ENCODE results near the gene C19orf53. TPM values are rescaled to one million over a fixed set of nuclear protein-coding genes. Genes with fewer than 3 reads are reported as not detected.
"Not testable (repeated sequence)": the region's sequence is repeated elsewhere in the genome, so short reads cannot be mapped to it uniquely, and the experiment has no call there.

C19orf53 gene
- total RNA-seq, 1 donor from 2014 or later, result 91.3 TPM

- peak; percentile 74 for DNase-seq (ENCODE audit: low spot score)
Measured at GRCh38 chr19:13764101-13764807, 10.0 kb upstream of the C19orf53 start, which contains the start of gene MRI1. MRI1 (plus strand) TSS chr19:13764522; CDS start chr19:13764589, 67 bp downstream.

DNA sequence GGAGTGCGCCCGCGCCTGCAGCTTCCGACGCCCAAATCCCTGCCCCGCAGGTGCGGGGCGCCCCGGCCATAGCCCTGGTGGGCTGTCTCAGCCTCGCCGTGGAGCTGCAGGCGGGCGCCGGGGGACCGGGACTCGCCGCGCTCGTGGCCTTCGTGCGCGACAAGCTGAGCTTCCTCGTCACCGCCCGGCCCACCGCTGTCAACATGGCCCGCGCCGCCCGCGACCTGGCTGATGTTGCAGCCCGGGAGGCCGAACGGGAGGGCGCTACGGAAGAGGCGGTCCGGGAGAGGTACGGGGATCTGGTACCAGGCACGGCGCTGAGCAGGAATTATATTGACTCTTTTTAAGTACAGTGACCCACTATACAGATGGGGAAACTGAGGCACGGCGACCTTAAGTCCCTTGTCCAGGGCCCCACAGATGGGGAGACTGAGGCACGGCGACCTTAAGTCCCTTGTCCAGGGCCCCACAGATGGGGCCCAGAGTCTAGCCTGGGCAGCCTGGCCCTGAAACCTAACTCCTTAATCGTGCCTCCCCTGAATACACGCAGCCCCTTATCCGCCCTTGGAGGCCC lies 9.3 kb upstream of the C19orf53 start:
- no peak for DNase-seq (ENCODE audit: low spot score)

GRCh38 chr19:13765395-13766094 lies 8.7 kb upstream of the C19orf53 start:
- DNase-seq (ENCODE audit: low spot score), result no peak

DNA sequence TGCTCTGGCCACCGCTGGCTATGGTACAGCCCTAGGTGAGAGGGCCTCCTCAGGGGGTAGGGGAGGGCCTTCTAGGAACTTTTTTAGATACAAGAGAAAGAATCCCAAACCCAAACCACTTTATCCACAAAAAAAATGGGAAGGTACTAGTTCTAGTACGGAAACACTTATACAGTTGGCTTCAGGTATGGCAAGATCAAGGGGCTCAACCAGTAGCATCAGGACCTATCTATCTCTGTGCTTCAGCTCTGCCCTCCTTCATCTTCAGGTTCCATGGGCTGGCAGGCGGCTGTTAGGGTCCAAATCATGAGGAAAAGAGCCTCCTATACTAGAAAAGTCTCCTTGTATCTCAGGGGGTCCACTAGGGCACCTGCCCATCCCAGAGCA lies 8.2 kb upstream of the C19orf53 start:
- no peak for DNase-seq (ENCODE audit: low spot score)

DNA sequence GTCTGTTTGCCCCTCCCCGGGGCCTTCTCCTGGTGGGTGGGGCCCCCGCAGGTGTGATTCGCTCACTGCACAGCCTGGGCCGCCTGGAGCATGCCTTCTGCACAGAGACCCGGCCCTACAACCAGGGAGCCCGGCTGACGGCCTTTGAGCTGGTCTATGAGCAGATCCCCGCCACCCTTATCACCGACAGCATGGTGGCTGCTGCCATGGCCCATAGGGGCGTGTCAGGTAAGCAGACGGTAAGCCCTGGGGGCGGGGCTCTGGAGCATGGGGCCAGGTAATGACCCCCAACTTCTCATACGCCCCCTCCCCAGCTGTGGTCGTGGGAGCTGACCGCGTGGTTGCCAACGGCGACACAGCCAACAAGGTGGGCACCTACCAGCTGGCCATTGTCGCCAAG lies 5.7 kb upstream of the C19orf53 start:
- DNase-seq (ENCODE audit: low spot score), result no peak

DNA sequence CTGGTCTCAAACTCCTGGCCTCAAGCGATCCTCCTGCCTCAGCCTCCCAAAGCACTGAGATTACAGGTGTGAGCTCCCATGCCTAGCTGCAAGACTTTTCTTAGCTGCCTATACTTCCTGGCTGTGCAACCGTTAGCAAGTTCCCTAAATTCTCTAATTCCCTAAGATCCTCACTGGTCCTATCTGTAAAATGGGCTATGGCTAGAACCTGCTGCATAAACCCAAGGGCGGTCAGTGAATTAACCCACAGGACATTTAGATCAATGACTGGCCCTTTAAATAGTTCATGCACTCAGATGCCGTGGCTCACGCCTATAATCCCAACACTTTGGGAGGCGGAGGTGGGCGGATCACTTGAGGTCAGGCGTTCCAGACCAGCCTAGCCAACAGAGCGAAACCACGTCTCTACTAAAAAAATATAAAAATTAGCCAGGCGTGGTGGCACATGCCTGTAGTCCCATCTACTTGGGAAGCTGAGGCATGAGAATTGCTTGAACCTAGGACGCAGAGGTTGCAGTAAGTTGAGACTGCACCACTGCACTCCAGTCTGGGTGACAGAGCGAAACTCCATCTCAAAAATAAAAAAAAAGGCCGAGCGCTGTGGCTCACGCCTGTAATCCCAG lies 4.1 kb upstream of the C19orf53 start:
- DNase-seq (ENCODE audit: low spot score), result no peak

GRCh38 chr19:13778398-13778797 lies 4.1 kb downstream of the C19orf53 start:
- DNase-seq (ENCODE audit: low spot score), result no peak

DNA sequence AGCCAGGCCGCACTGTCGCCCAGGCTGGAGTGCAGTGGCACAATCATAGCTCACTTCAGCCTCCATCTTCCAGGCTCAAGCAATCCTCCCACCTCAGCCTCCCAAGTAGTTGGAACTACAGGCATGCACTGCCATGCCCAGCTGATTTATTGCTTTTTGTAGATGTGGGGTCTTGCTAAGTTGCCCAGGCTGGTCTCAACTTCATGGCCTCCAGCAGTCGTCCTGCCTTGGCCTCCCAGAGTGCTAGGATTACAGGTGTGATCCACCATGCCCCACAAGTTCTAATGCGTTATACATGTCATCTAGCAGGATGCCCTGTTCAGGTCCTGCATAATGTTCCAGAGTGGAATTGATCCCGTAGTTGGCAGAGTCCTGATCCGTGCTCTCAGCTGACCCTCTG lies 4.6 kb downstream of the C19orf53 start:
- no peak for DNase-seq (ENCODE audit: low spot score)

- not testable (repeated sequence) for DNase-seq (ENCODE audit: low spot score)
Measured at GRCh38 chr19:13779794-13780193, 5.5 kb downstream of the C19orf53 start.

DNA sequence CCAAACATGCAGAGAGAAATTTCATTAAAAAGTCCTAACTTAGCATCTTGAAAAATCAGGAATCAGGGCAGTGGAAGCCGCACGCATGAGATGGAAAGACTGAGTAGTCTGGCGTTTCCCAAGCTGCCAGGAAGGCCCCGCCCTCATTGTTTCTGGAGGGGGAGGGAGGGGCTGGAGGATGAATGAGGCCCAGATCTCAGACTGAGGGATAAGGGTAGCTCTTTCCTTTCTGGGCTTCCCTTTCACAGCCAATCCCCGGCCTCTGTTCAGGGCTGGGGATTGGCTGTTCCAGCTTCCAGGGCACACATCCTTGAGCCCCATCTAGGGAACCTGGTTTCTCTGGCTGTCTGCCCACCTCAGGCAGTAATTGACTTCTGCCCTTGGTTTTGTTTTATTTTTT lies 7.3 kb downstream of the C19orf53 start:
- DNase-seq (ENCODE audit: low spot score), result peak; percentile 59

DNA sequence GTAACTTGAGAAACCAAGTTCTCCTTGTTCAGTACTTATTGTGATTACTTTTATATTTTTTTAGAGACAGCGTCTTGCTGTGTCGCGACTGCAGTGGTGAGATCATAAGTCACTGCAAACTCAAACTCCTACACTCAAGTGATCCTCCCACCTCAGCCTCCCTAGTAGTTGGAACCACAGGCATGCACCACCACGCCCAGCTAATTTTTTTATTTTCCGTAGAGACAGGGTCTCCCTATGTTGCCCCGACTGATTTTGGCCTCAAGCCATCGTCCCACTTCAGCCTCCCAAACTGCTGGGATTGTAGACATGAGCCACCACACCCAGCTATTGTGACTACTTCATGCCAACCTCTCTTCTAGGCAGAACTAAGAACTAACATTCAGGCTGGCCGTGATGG lies 8.3 kb downstream of the C19orf53 start:
- DNase-seq (ENCODE audit: low spot score), result no peak

GRCh38 chr19:13783565-13784500 lies 9.6 kb downstream of the C19orf53 start:
- no peak for DNase-seq (ENCODE audit: low spot score)

DNA sequence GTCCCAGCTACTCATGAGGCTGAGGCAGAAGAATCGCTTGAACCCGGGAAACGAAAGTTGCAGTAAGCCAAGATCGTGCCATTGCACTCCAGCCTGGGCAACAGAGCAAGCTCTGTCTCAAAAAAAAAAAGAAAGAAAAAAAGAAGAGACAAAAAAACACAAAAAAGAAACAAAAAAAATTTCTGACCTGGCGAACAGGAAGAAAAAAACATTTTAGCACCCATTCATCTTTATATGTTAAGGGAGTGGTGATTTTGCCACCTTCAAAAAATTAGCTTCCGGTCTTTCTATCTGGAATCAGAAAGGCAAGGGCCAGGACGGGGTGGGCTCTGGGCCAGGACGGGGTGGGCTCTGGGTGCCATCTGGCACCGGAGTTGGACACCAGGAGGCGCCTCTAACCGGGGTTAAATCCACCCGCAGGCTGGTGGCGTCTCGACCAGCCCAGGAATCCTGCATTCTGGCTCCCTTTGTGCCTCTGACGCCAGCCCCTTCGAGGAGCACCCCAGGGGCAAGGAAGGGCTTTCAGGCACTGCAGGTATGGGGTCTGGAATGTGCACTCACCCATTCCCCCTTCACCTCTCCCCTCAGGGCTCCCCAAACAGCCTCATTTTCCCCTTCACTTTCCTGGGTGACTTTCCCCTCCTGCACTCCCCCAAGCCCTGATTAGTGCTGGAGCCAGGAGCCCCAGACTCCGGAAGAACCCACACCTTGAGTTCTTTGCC lies 10.6 kb downstream of the C19orf53 start:
- peak; percentile 77 for DNase-seq (ENCODE audit: low spot score)

DNA sequence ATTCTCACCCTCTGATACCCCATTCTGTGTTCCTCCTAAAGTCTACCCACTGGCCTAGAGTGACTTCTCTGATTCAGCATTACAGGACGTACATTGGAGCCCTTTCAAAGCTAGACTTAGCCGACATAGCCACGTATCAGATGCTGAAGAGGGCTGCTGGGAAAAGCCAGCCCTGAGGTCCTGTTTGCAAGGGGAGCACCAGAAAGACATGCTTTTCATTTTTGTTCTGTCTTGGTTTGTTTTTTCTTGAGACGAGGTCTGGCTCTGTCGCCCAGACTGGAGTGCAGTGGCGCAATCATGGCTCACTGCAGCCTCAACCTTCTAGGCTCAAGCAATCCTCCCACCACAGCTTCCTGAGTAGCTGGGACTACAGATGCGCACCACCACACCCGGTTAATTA lies 14.7 kb downstream of the C19orf53 start:
- DNase-seq (ENCODE audit: low spot score), result peak; percentile 33

- no peak for DNase-seq (ENCODE audit: low spot score)
Measured at GRCh38 chr19:13790354-13790753, 16.1 kb downstream of the C19orf53 start.

DNA sequence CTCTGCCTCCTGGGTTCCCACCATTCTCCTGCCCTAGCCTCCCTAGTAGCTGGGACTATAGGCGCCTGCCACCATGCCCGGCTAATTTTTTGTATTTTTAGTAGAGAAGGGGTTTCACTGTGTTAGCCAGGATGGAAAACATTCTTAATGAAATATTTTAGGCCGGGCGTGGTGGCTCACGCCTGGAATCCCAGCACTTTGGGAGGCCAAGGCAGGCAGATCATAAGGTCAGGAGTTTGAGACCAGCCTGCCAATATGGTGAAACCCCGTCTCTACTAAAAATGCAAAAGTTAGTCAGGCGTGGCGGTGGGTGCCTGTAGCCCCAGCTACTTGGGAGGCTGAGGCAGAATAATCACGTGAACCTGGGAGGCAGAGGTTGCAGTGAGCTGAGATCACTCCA lies 19.1 kb downstream of the C19orf53 start:
- DNase-seq (ENCODE audit: low spot score), result not testable (repeated sequence)

GRCh38 chr19:13794398-13794756 lies 20.1 kb downstream of the C19orf53 start:
- peak; percentile 88 for DNase-seq (ENCODE audit: low spot score)

DNA sequence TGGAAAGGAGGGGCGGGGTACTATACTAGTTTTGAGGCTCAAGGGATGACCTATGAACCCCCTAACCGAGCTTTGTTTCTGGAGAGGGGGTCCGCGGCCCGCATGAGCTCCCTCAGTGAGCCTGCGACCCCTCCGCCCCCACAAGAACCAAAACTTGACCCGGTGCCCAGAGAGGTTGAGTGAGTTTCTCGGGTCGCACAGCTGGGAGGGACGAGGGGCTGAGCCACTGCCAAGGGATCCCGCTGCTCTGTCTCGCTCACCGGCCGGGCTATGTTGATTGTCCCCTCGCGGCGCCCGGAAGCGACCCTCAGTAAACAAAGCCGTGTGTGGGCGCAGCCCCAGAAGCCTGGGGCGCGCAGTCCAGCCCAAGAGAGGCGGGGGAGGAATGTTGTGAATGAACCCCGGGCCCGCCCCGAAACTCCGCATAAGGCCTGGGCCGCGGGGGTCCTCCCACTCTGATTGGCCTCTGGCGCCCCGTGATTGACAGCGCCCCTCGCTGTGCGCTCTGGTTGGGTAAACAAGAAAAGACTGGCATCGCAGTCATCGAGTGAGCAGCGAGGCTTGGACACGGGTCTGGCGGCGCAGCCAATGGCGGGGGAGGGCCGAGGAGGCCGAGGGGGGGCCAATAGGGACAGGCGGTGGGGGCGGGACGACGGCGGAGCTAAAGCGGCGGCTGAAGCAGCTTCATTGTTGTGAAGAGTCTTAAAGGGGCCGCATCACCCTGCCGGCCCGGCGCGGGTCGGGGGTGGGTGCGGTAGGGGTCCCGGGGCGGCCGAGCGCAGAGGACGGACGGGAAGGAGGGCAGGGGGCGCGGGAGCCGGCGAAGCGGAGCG lies 20.7 kb downstream of the C19orf53 start, which contains the start of gene ZSWIM4:
Gene ZSWIM4, plus strand, starts transcription at position 687 of the 833 bp plus-strand sequence. CDS start 206 bp downstream, outside the sequence.
- peak; percentile 99 for DNase-seq (ENCODE audit: low spot score)

DNA sequence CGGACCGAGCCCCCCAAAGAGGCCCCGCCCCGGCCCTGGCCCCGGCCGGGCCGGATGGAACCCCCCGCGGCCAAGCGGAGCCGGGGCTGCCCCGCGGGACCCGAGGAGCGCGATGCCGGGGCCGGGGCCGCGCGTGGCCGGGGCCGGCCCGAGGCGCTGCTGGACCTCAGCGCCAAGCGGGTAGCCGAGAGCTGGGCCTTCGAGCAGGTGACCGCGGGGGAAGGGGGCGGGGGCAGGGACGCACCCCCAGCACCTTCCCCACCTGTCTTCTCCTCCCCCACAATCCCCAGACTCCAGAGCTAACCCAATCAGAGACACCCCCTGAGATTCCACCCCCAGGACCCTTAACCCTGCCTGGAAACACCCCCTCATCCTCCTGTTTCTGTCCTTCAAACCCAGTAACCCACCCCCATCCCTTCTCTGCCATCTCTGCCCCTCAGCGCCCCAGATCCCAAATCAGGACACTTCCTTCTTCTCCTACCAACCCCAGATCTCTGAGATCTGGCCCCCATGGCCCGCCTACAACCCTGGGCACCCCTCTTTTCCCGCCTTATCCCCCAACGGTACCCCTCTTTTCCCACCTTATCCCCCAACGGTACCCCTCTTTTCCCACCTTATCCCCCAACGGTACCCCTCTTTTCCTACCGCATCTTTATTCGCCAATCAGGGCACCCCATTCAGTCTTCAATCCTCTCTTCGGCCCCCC lies 21.5 kb downstream of the C19orf53 start:
- no peak for DNase-seq (ENCODE audit: low spot score)

Measured in mucosa of gallbladder (tissue), 1 donor.